Activated CD4-positive, alpha-beta T cell treated with anti-CD3 and anti-CD28 coated beads, Interleukin-2, amount 50 U/mL, for 1 hour (primary cell): ENCODE measurements around the gene EML3.
"Not testable (repeated sequence)": the region's sequence is repeated elsewhere in the genome, so short reads cannot be mapped to it uniquely, and the experiment has no call there.

Experiments used
- DNase-seq: peaks from one replicate; pipeline ENCODE4 v3.0.0-alpha.2; 2020

The EML3 gene

DNA sequence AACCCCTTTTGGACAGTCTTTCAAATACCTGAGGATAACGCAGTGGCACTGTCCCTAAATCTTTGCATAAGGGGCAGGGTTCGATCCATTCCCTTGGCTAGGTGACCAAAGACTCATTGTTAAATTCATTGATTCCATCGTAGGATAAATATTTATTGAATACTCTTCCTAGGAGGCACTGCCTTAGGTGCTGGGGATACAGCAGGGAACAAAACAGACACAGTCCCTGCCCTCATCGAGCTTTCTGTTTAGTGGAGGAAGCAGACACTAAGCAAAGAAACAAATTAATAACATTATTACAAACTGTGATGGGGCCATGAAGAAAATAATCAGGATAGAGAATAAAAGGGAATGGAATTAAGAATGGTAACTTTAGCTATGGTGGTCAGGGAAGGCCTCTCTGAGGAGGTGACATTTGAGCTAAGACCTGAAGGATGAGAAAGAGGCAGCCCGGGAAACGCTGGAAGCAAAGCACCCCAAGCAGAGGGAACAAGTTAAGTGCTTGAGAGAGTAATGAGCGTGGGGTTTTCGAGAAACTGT is 8.5 kb upstream of the EML3 start:
- DNase-seq: no peak

DNA sequence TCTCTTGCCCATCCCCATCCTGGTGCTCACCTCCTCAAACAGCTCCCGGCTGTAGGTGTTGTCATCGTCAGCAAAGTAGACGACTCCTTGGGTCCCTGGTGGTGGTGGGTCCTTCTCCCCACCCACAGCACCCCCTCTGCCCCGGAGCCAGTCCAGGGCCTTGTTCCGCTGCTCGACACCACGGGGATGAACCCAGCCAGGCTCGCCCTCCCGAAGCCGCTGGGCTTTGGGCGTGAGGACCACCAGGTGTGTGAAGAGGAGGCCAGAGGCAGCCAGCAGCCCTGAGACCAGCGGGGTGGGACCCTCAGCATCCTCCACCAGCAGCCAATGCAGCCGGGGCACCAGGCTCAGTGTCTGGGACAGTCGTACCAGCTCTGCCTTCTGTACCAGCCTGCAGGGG is 4.4 kb upstream of the EML3 start:
- DNase-seq: not testable (repeated sequence)

DNA sequence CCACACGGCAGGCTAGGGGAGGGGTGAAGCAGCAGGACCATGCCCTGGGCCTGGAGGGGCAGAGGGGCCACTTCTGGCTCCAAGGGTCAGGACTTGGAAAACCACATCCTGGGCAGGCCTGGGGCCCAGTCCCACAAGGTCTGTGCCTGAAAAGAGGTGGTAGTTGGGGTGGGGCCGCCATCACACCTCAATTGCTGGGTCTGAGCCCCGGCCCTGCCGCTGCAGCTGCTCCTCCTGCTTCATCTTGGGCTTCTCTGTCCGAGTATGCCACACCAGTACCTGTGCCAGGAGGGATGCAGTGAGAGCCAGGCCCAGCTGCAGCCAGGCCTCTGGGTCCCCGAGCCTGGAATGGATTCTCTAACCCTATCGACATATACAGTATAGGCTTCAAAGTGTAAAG is 2.9 kb upstream of the EML3 start:
- no peak for DNase-seq

DNA sequence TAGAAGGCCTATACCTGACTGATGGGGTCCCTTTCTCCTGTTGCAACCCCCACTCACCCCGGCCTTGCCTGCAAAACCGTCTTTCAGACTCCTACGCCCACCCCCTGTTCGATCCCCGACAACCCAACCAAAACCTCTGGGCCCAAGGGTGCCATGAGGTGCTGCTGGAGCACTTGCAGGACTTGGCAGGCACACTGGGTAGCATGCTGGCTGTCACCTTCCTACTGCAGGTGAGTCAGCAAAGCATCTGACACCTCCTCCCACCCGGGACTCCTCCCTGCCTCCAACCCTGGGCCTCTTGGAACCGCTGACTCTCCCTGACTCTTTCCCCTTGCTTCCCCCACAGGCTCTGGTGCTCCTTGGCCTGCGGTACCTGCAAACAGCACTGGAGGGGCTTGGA is 1.7 kb upstream of the EML3 start:
- DNase-seq: no peak

DNA sequence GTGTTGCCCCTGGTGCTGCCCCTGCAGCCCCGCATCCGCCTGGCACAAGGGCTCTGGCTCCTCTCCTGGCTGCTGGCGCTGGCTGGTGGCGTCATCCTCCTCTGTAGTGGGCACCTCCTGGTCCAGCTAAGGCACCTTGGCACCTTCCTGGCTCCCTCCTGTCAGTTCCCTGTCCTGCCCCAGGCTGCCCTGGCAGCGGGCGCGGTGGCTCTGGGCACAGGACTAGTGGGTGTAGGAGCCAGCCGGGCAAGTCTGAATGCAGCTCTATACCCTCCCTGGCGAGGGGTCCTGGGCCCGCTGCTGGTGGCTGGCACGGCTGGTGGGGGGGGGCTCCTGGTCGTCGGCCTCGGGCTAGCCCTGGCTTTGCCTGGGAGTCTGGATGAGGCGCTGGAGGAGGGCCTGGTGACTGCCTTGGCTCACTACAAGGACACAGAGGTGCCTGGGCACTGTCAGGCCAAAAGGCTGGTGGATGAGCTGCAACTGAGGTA is 760 bp upstream of the EML3 start:
- no peak for DNase-seq

DNA sequence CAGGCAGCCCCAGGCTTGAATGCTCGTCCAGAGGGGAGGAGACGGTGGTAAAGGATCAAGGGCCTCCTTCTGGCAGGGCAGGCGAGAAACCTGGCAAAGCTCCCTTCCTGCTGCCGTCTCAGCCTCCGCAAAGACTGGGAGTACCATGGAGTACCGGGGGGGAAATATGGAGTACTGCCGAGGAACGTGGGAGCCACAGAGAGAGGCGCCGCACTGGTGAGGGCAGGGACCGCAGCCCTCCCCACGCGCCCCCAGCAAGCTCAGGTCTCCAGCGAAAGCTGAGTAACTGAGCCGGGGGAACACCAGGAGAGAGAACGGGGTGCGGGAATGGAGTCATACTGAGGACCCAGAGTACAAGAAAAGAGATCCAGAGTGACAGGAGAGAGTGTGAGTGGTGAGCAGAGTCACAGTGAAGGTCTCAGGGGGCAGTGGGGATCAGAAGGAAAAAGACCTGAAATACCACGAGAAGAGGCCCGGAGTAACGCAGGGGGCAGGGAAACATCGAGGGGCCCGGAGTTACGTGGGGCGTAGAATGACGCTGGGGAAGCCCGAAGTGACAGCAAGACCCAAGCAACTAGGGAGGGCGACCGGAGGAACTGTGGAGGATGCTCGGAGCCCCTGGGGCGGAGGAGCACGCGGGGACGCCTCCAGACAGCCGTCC is 740 bp downstream of the EML3 start:
- DNase-seq: peak; percentile 23

DNA sequence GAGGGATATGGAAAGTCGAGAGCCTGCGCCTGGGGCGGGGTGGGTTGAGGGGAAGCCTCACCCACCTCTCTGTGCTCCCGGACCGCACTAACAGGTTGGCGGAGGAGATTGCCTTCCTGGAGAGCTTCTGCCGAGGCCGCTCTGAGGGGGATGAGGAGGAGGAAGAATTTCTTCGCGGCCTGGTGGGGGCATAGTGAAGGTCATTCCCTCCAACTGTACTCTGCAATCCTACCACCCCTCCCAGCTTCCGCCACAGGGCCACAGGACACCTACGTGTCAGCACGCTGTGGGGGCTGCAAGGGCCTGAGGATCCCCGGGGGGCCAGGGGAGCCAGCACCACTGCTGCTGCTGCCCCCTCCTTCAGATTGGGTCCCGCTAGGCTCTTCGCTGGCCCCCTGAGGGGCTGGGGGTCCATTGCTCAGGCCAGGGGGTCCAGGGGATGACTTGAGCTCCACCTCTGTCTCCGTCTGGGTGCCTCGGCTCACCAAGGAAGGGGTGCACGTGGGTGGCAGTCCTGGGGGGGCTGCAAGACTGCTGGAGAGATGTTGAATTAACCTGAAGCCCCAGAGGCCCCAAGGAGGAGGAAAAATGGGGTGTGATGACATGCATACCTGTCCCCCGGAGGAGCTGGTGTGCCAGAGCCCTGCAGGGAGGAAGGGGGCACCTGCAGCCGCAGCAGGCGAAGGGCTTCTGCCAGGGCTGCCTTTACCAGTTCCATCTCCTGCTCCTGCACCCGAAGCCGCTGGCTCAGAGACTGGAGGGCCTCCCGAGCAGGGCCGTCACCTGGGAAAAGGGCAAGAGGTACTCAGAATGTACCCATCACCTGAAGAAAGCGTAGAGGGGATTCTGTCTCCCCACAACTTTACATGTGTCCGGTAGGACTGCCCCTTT is 1.5 kb downstream of the EML3 start:
- no peak for DNase-seq

DNA sequence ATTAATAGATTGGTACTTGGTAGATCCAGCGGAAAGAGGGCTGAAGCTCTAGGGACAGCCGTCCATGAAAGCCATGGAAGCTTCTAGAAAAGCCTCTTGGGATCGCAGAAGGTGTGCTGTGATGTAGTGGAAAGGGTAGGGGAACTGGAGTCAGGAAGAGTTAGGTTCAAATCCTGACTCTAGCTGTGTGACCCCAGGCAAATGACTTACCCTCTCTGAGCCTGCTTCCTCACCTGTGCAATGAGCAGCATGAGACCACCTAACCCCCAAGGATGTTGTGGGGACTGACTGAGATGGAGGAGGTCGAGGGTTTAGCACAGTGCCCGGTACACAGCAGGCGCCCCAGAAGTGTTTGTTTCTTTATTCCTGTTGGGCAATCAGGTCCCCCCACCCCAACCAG is 2.2 kb downstream of the EML3 start:
- no peak for DNase-seq

DNA sequence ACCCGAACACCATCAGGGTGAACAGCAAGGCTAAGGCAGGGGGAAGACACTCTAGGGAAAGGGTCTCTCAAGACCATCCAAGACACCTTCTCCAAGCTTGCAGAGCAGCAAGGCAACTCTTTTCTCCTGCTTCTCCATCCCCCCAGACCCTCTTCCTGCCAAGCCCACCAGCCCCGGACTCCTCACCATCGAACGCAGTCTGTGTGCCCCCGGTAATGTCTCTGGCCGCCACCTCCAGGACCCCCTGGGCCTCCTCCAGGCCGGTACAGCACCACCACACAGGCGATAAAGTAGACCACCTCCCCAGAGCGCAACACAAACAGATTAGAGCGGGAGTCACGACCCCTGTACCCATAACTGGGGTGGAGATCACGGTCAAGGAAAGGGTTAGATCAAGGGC is 3.8 kb downstream of the EML3 start:
- DNase-seq: no peak

DNA sequence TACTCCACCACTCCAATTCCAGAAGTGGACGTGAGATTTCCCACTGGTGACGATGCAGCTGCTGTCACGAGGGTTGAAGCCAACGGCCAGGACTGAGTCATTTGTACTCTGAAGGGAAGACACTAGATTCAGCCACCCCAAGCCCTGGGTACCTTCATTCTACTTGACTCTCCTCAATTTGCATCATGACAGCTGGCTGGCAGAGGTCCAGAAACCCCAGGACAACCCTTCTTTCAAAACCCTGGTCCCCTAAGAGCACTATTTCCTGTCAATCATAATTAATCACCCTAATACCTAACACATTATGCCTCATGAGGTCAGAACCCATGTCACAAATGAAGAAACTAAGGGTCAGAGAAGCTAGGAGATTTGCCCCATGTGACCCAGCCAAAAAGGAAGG is 4.9 kb downstream of the EML3 start:
- no peak for DNase-seq

DNA sequence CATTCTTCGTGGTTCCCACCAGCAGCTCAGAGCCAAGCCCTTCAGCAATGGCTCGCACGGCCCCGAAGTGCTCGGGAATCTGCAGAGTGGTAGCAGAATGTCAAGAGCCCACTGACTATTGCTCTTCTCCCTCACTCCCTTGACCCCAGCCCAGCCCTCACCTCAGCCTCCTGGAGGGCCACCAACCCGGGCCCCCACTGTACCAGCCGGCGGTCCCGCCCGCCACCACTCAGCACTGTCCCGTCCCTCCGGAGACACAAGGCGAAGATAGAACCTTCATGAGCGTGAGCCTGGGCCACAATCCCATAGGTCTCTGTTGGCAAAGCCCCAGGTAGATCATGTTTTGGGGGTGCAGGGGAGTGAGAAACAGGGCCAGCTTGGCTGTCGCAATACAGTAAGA is 6.7 kb downstream of the EML3 start:
- DNase-seq: no peak

DNA sequence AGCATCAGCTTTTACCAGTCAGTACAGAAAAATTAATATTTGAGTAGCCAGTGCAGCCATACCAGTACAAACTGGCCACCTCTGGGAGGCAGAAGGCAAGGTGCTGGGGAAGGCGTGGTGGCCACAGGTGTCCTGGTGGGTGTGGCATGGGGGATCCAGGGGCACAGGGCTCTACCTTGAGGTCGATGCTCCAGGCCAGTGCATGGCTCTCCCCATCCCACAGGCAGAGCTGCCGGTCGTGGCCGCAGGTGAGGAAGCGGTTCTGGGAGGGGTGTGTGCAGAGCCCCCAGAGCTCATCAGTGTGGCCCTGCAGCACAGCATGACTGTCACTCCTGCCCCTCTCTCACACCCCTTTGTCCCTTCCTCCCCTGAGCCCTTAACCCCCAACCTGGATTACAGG is 7.1 kb downstream of the EML3 start:
- no peak for DNase-seq

DNA sequence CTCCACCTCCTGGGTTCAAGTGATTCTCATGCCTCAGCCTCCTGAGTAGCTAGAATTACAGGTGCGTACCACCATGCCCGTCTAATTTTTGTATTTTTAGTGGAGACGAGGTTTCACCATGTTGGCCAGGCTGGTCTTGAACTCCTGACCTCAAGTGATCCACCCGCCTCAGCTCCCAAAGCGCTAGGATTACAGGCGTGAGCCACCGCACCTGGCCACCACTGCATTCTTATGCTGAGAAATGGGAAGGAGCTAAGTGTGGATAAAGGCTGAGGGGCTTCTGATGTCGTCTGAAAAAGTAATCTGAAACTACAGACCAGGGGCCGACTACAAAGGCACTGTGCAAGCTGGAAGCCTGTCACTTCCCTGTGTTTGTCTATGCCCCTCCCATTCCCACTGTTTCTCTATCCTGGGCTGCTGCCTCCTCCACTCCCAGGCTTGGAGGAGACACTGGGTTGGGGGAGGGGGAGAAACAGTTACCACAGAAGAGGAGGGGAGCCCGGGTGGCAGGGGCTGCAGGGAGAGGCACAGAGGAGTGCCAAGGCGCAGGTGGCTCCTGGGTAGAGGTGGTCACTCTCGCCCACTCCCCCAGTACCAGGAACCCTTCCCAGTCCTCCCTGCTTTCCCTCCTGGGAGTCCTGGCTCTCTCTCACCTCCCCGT is 8.0 kb downstream of the EML3 start:
- DNase-seq: no peak

DNA sequence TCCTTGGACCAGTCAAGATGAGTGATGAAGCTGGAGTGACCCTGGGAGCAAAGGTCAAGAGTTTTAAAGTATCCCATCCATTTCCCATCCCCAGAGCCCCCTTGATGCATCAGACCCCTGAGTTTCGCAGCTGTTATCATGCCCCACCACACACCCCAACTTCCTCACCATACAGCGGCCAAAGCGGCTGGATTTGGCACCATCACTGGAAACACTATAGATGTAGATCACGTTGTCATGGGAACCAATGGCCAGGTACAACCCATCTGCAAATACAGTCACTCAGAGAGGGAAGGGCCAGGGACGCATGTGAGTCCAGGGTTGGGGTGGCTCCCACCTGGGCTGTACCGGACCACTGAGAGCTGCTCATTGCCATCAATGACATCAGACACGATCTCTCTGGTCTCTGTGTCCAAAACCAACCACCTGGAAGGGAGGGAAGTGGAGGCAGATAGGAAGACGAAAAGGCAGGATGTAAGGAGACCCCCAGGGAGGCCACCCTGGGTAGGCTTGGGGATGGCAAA is 8.7 kb downstream of the EML3 start:
- no peak for DNase-seq

DNA sequence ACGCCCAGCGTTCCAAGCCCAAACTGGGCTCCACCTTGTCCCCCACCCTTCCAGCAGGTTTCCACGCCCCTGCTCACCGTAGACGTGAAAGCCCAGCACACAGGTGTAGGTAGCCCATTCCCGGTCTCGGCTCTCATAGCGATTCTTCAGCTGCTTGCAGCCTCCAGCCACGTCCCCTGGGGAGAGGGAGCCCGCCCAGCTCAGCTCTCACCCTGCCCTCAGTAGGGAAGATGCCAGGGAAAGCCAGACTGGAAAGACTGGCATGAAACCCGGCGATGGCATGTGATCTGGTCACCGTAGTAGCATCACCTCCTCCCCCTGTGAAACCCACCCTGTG is 9.5 kb downstream of the EML3 start:
- no peak for DNase-seq

DNA sequence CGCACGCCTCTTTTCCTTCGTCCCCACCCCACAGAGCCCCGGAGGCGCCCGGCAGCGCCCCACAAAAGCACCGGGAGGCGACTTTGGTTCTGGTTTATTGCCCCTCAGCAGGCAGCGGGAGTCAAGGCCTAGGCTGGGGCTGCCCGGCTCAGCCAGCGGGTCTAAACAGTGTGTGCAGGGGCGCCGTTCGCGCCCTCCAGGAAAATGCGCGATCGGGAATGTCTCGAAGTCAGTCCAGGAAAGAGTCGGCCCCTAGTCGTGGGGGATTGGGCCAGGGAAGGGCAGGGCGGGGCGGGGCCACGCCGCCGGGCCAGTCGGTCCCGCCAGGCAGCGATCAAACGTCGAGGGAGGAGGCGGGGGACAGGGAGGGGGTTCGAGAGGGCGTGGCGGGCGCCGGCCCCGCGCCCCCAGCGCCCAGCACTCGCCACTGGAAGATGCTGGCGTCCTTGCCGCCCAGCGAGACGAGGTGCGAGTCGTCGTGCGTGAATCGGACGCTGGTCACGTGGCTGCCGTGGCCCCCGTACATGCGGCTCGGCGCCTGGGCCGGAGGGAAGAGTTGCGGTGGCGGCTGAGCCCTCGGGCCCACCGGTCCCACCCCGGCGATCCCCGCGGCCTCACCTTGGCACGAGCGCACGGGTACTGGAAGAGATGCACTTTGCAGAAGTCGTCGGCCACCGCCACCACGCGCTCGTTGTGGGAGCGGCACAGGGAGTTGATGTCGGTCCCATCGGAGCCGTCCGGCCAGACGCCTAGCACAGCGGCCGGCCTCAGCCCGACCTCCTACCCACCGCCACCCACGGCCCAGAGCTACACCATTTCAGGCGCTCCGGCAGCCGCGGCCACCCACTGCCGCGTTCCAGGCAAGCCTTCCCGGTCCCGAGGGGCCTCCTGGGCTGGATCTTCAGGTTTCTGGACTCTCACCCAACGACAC is 10.2 kb downstream of the EML3 start:
- DNase-seq: no peak

DNA sequence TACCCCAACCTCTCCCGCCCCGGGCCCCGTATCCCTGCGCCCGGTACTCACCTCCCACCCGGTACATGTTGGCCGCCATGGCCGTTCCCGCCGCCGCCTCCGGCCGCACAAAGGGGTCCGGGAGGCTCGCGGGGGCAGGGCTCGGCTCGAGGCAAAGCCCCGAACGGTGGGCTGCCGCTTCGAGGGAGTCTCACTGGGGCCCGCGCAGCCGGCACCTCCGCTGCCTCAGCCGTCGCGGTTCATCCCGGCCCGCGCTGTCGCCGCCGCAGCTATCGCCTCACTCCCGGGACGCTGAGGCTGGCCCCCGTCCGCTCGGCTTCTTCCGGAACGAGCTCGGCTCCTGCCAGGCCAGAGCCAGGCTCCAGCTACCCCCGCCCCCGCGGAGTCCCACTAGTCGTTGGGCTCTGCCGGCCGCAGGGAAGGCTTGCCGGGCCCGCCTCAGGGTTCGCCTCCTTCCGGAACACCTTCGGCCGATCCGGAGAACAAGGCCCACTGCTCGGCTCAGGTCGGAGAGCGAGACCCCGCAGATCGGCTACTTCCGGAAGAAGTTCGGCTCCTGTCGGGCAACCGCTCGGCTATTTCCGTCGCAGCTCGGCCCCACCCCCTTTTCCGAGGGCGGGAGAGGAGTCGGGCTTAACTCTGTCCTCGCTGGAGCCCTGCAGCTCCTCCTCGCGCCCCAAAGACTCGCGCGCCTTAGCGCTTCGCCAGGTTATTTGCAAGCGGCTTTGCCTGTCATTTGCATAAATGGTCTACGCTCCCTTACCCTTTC is 11.0 kb downstream of the EML3 start, which contains the start of gene MTA2:
Gene MTA2 (minus strand): TSS at position 494 of the 769 bp plus-strand sequence. CDS start 415 bp downstream, at position 79.
- peak; percentile 99 for DNase-seq

DNA sequence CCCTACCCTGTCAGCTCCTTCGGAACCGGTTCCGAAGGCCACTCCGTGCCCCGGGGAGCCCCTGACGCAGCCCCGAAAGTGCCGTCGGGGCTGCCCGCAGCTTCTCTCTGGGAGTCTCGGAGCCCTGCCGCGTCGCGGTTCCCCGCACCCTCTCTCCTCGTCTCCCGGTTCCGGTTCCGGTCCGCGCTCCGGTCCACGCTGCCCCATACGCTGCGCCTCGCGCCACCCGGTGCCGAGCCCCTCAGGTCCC is 11.5 kb downstream of the EML3 start:
- DNase-seq: peak; percentile 35

DNA sequence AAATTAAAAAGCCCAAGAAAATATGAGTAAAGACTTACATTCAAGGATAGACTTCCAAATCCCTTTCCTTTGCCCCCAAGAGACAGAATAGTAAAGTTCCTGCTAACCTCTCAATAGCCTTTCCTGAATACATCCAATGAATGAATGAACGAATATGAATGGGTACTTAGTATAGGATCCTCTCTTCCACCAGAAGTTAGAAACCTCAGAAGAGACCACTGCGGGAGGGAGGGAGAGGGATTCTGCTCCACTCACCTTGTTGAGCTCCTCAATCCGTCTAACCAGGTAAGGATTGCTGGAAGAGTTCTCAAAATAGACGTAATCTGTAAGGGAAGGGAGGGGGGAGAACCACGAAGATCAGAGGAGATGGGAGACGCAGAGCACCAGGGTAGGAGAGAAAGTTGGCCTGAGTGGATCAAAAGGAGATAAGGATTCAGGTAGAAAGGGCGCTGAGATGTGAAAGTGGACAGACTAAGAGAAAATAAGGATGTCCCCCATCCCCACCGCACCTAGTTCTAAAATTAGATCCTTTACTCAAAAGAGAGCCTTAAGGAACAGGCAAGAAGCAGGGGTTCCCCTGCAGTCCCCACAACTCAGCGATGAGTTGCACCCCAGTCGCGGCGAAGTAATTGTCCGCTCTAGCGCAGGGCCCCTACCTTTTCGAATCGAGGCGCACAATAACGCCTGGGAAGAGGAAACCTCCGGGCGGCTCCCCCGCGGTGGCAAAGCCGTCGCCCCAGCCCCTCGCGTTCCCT is 12.0 kb downstream of the EML3 start:
- DNase-seq: no peak

DNA sequence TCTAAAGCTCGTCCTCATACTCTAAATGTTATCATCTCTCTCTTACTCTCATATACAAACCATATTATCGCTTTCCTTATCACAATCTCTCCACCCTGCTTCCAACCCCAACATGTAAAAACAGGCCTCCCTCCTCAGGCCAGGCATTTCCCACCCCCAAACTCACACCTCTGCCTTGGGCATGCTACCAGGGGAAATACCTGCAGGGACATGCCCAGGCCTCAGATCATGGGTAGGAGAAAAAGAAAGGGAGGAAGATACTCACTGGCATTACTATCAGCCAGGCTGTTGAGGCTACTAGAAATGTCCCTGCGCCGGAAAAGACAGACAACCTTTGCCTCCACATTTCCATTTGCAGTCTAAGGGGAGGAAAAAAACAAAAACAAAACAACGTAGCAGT is 12.7 kb downstream of the EML3 start:
- no peak for DNase-seq
